ENCODE measurements around the gene AFF3.
"Not testable (repeated sequence)": the region's sequence is repeated elsewhere in the genome, so short reads cannot be mapped to it uniquely, and the experiment has no call there.

AFF3 gene

GRCh38 chr2:100106460-100106859 lies 35.9 kb downstream of the AFF3 start:
- no peak for DNase-seq (ENCODE audit: low read depth)

GRCh38 chr2:100105678-100106054 lies 36.7 kb downstream of the AFF3 start:
- DNase-seq (ENCODE audit: low read depth) = no peak

GRCh38 chr2:100104718-100105677 lies 37.4 kb downstream of the AFF3 start:
- DNase-seq (ENCODE audit: low read depth) = no peak

- not testable (repeated sequence) for DNase-seq (ENCODE audit: low read depth)
Measured at GRCh38 chr2:100104265-100104664, 38.1 kb downstream of the AFF3 start.

GRCh38 chr2:100103527-100104252 lies 38.7 kb downstream of the AFF3 start:
- not testable (repeated sequence) for DNase-seq (ENCODE audit: low read depth)

GRCh38 chr2:100102466-100103180 lies 39.8 kb downstream of the AFF3 start:
- DNase-seq (ENCODE audit: low read depth) = not testable (repeated sequence)

GRCh38 chr2:100098855-100099254 lies 43.5 kb downstream of the AFF3 start:
- not testable (repeated sequence) for DNase-seq (ENCODE audit: low read depth)

GRCh38 chr2:100097611-100098294 lies 44.6 kb downstream of the AFF3 start:
- DNase-seq (ENCODE audit: low read depth) = not testable (repeated sequence)

- not testable (repeated sequence) for DNase-seq (ENCODE audit: low read depth)
Measured at GRCh38 chr2:100095845-100096244, 46.5 kb downstream of the AFF3 start.

- DNase-seq (ENCODE audit: low read depth) = not testable (repeated sequence)
Measured at GRCh38 chr2:100091807-100092206, 50.6 kb downstream of the AFF3 start.

GRCh38 chr2:100085744-100086143 lies 56.6 kb downstream of the AFF3 start:
- DNase-seq (ENCODE audit: low read depth) = not testable (repeated sequence)

GRCh38 chr2:100083421-100084216 lies 58.8 kb downstream of the AFF3 start:
- DNase-seq (ENCODE audit: low read depth) = not testable (repeated sequence)

GRCh38 chr2:100082302-100082978 lies 60.0 kb downstream of the AFF3 start:
- not testable (repeated sequence) for DNase-seq (ENCODE audit: low read depth)

- no peak for DNase-seq (ENCODE audit: low read depth)
Measured at GRCh38 chr2:100077935-100078334, 64.5 kb downstream of the AFF3 start.

- no peak for DNase-seq (ENCODE audit: low read depth)
Measured at GRCh38 chr2:100077456-100077855, 64.9 kb downstream of the AFF3 start.

GRCh38 chr2:100075532-100075931 lies 66.9 kb downstream of the AFF3 start:
- no peak for DNase-seq (ENCODE audit: low read depth)

- no peak for DNase-seq (ENCODE audit: low read depth)
Measured at GRCh38 chr2:100073110-100073509, 69.3 kb downstream of the AFF3 start.

- no peak for DNase-seq (ENCODE audit: low read depth)
Measured at GRCh38 chr2:100072503-100072902, 69.9 kb downstream of the AFF3 start.

GRCh38 chr2:100071335-100072043 lies 70.9 kb downstream of the AFF3 start:
- no peak for DNase-seq (ENCODE audit: low read depth)

- no peak for DNase-seq (ENCODE audit: low read depth)
Measured at GRCh38 chr2:100070078-100070477, 72.3 kb downstream of the AFF3 start.

Measured in GM04504 (cell line).